ENCODE data around the gene TEP1. TPM values are rescaled to one million over a fixed set of nuclear protein-coding genes. Genes with fewer than 3 reads are reported as not detected.

TEP1 gene
- total and polyA plus RNA-seq, 10 of the 15 experiments (the other 5 are each of a cell fraction or from before 2014, with no cell fraction given): 3.3 to 29.7 (median 16.8) TPM

GRCh38 chr14:20455355-20456300, 42.3 kb upstream of the TEP1 start (continued):
- no peak for TF ChIP-seq ZNF687 (IDR thresholded peaks at IDR 0.05)
- TF ChIP-seq MAX (IDR thresholded peaks at IDR 0.05; ENCODE audit: low read depth, low read length): no peak
- no peak for TF ChIP-seq GABPA (IDR thresholded peaks at IDR 0.05; ENCODE audit: low read depth)
- no peak for TF ChIP-seq DPF2 (IDR thresholded peaks at IDR 0.05)
- no peak for TF ChIP-seq ZBTB33 (IDR thresholded peaks at IDR 0.05)
- TF ChIP-seq CBX3 (IDR thresholded peaks at IDR 0.05; ENCODE audit: borderline replicate concordance, low read depth): no peak
- TF ChIP-seq CEBPZ (IDR thresholded peaks at IDR 0.05; ENCODE audit: low read depth, low read length): no peak
- TF ChIP-seq RELA (IDR thresholded peaks at IDR 0.05; ENCODE audit: borderline replicate concordance, partially characterized antibody): no peak
- no peak for TF ChIP-seq ZBTB4 (CRISPR knock-in tag; IDR thresholded peaks at IDR 0.05)
- TF ChIP-seq POU2F2 (IDR thresholded peaks at IDR 0.05; ENCODE audit: borderline replicate concordance, low read depth, low read length): no peak
- no peak for TF ChIP-seq CTCF (IDR thresholded peaks at IDR 0.05 in 2 of 3, conservative IDR thresholded peaks at IDR 0.05 in 1 of 3; ENCODE audit: control insufficient read depth in 2 of 3, extremely low read depth in 1 of 3, insufficient read depth in 1 of 3, low read depth in 3 of 3, low read length in 3 of 3)
- TF ChIP-seq SRF (IDR thresholded peaks at IDR 0.05; ENCODE audit: low read depth in 2 of 2, low read length in 2 of 2): no peak
